Posterior cingulate gyrus (tissue), 11 donors: ENCODE data around the gene KIF20B.

Experiments
- DNase-seq, 10 donors: peaks; one replicate each; pipeline versions ENCODE4 v3.0.0 to v3.0.0-alpha.2; 2020 to 2021; ENCODE audit warnings: mixed read lengths in 3 of 10
- intact Hi-C: fragments of 100-400 bp; cut with DNase I; formaldehyde crosslinking; loops from one replicate; pipeline ENCODE4 v1.15.1; 2023

Gene KIF20B

GRCh38 chr10:89701242-89702120 lies at the start of gene KIF20B:
Gene KIF20B, plus strand, starts transcription at chr10:89701590. Its CDS starts 3,705 bp downstream, at chr10:89705295.
- peak; percentile 94 to 99 (median 96) for DNase-seq
- intact Hi-C loops, result loop anchor here (2.0 to 10.0 kb wide), 3 partner anchors 57 to 487 kb away; partner anchors contain the start of gene PANK1

GRCh38 chr10:89651916-89652573 lies 49.3 kb upstream of the KIF20B start:
- intact Hi-C loops, result no loop called here
- no peak for DNase-seq

- no peak for DNase-seq
- intact Hi-C loops, result no loop called here
These were observed 48.5 kb upstream of the KIF20B start for GRCh38 chr10:89652806-89653370.

GRCh38 chr10:89653410-89653869 lies 48.0 kb upstream of the KIF20B start:
- intact Hi-C loops, result no loop called here

GRCh38 chr10:89655722-89656121 lies 45.7 kb upstream of the KIF20B start:
- intact Hi-C loops, result no loop called here
- DNase-seq, result no peak

More at GRCh38 chr10:89653410-89653869, 48.0 kb upstream of the KIF20B start:
- no peak for DNase-seq

- intact Hi-C loops, result no loop called here
- no peak for DNase-seq
These were observed 44.1 kb upstream of the KIF20B start for GRCh38 chr10:89657302-89657701.

GRCh38 chr10:89659143-89660131 lies 42.0 kb upstream of the KIF20B start:
- DNase-seq, result no peak

GRCh38 chr10:89662596-89662995 lies 38.8 kb upstream of the KIF20B start:
- no peak for DNase-seq
- intact Hi-C loops, result no loop called here

More at GRCh38 chr10:89659143-89660131, 42.0 kb upstream of the KIF20B start:
- intact Hi-C loops, result no loop called here

- intact Hi-C loops, result no loop called here
- no peak for DNase-seq
These were observed 38.2 kb upstream of the KIF20B start for GRCh38 chr10:89663144-89663543.

GRCh38 chr10:89664203-89664602 lies 37.2 kb upstream of the KIF20B start:
- intact Hi-C loops, result no loop called here
- no peak for DNase-seq

- DNase-seq, result no peak
- intact Hi-C loops, result no loop called here
These were observed 36.1 kb upstream of the KIF20B start for GRCh38 chr10:89665302-89665701.

- DNase-seq, result no peak
- intact Hi-C loops, result no loop called here
These were observed 35.3 kb upstream of the KIF20B start for GRCh38 chr10:89666138-89666537.

GRCh38 chr10:89668386-89669071 lies 32.9 kb upstream of the KIF20B start:
- intact Hi-C loops, result no loop called here
- no peak for DNase-seq

GRCh38 chr10:89669985-89670384 lies 31.4 kb upstream of the KIF20B start:
- DNase-seq, result no peak

GRCh38 chr10:89670926-89671325 lies 30.5 kb upstream of the KIF20B start:
- intact Hi-C loops, result no loop called here

More at GRCh38 chr10:89669985-89670384, 31.4 kb upstream of the KIF20B start:
- intact Hi-C loops, result no loop called here

GRCh38 chr10:89677341-89677740 lies 24.0 kb upstream of the KIF20B start:
- intact Hi-C loops, result no loop called here
- no peak for DNase-seq

More at GRCh38 chr10:89670926-89671325, 30.5 kb upstream of the KIF20B start:
- DNase-seq, result no peak

GRCh38 chr10:89679986-89680385 lies 21.4 kb upstream of the KIF20B start:
- intact Hi-C loops, result no loop called here
- DNase-seq, result no peak

- DNase-seq, result no peak
- intact Hi-C loops, result no loop called here
These were observed 17.5 kb upstream of the KIF20B start for GRCh38 chr10:89683883-89684282.

- intact Hi-C loops, result no loop called here
- no peak for DNase-seq
These were observed 16.8 kb upstream of the KIF20B start for GRCh38 chr10:89684604-89685003.
